Measurements from ENCODE around the gene ITGB4. TPM values are rescaled to one million over a fixed set of nuclear protein-coding genes. Genes with fewer than 3 reads are reported as not detected.

The ITGB4 gene
- total and polyA plus RNA-seq, 2 of the 13 experiments (the other 11 are each of a cell fraction or from before 2014, with no cell fraction given), result 6.9 to 14.5 TPM

DNA sequence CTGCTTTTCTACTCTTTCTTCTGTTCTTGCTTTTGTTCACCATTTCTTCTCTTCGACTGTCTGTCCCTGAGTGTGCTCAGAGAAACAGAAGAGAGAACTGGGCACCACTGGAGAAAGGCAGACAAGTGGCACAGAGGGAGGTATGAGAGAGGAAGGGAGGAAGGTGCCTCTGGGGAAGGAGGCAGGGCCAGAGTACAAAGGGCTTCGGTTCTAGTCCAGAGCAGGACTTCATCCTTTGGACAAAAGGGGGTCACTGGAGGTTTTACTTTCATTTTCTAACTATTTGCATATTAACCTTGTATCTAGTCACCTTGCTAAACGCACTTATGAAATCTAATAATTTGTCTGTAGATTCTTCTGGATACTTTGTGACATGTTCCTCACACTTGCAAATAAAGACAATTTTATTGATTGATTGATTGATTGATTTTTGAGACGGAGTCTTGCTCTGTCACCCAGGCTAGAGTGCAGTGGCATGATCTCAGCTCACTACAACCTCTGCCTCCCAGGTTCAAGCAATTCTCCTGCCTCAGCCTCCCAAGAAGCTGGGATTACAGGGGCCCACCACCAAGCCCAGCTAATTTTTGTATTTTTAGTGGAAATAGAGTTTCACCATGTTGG, 13.5 kb downstream of the ITGB4 start (continued):
- TF ChIP-seq, protein P1, sequence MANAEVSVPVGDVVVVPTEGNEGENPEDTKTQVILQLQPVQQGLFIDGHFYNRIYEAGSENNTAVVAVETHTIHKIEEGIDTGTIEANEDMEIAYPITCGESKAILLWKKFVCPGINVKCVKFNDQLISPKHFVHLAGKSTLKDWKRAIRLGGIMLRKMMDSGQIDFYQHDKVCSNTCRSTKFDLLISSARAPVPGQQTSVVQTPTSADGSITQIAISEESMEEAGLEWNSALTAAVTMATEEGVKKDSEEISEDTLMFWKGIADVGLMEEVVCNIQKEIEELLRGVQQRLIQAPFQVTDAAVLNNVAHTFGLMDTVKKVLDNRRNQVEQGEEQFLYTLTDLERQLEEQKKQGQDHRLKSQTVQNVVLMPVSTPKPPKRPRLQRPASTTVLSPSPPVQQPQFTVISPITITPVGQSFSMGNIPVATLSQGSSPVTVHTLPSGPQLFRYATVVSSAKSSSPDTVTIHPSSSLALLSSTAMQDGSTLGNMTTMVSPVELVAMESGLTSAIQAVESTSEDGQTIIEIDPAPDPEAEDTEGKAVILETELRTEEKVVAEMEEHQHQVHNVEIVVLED (CRISPR knock-in tag; IDR thresholded peaks at IDR 0.05; ENCODE audit: borderline replicate concordance), result no peak
- TF ChIP-seq FOSL1 (CRISPR knock-in tag; IDR thresholded peaks at IDR 0.05; ENCODE audit: borderline replicate concordance) (no peak), GABPA (IDR thresholded peaks at IDR 0.05; ENCODE audit: low read depth, low read length) (no peak), GABPA (CRISPR knock-in tag; IDR thresholded peaks at IDR 0.05; ENCODE audit: low read depth) (no peak), RAD21 (CRISPR knock-in tag; IDR thresholded peaks at IDR 0.05) (no peak), HNF4G (IDR thresholded peaks at IDR 0.05; ENCODE audit: borderline replicate concordance, low read depth, low read length) (peak; percentile 75), HNF4G (CRISPR knock-in tag; IDR thresholded peaks at IDR 0.05; ENCODE audit: borderline replicate concordance, low read depth) (no peak), RARA (CRISPR knock-in tag; IDR thresholded peaks at IDR 0.05) (peak; percentile 29; the same call in 1 of the 2 replicates), NR2F1 (CRISPR knock-in tag; IDR thresholded peaks at IDR 0.05) (peak in 1 of 2 experiments; percentile 30; a peak in 1 of 4 replicates), HINFP (CRISPR knock-in tag; IDR thresholded peaks at IDR 0.05; ENCODE audit: low read depth) (no peak), DZIP1 (CRISPR knock-in tag; IDR thresholded peaks at IDR 0.05) (no peak), IRX3 (CRISPR knock-in tag; IDR thresholded peaks at IDR 0.05; ENCODE audit: borderline replicate concordance, low read depth) (no peak), DDIT3 (CRISPR knock-in tag; IDR thresholded peaks at IDR 0.05) (no peak), NRL (CRISPR knock-in tag; IDR thresholded peaks at IDR 0.05; ENCODE audit: borderline replicate concordance) (no peak), MTA3 (CRISPR knock-in tag; IDR thresholded peaks at IDR 0.05) (no peak), ATF5 (CRISPR knock-in tag; IDR thresholded peaks at IDR 0.05; ENCODE audit: low read depth) (no peak), GATAD1 (CRISPR knock-in tag; IDR thresholded peaks at IDR 0.05) (no peak), MXI1 (IDR thresholded peaks at IDR 0.05; ENCODE audit: borderline replicate concordance, low read depth, low read length) (no peak), ZFP82 (CRISPR knock-in tag; IDR thresholded peaks at IDR 0.05; ENCODE audit: borderline replicate concordance) (no peak), ZBTB21 (CRISPR knock-in tag; IDR thresholded peaks at IDR 0.05) (no peak), CEBPG (CRISPR knock-in tag; IDR thresholded peaks at IDR 0.05) (no peak), YEATS2 (CRISPR knock-in tag; IDR thresholded peaks at IDR 0.05; ENCODE audit: borderline replicate concordance) (no peak)
- TF ChIP-seq, protein P2, sequence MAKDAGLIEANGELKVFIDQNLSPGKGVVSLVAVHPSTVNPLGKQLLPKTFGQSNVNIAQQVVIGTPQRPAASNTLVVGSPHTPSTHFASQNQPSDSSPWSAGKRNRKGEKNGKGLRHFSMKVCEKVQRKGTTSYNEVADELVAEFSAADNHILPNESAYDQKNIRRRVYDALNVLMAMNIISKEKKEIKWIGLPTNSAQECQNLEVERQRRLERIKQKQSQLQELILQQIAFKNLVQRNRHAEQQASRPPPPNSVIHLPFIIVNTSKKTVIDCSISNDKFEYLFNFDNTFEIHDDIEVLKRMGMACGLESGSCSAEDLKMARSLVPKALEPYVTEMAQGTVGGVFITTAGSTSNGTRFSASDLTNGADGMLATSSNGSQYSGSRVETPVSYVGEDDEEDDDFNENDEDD (CRISPR knock-in tag; IDR thresholded peaks at IDR 0.05; ENCODE audit: borderline replicate concordance), result no peak
